NB4 (cell line): Measurements from ENCODE around the gene DRC7.
"Not testable (repeated sequence)": the region's sequence is repeated elsewhere in the genome, so short reads cannot be mapped to it uniquely, and the experiment has no call there.

Experiments used
- DNase-seq: peaks from one replicate; pipeline ENCODE4 v3.0.0; 2010; ENCODE audit warnings: low read depth
- H3K4me3 ChIP-seq: one replicate; pipeline ENCODE4 v1.5.1; 2011; ENCODE audit warnings: mild to moderate bottlenecking, low read depth, low read length, moderate library complexity
- MYC ChIP-seq: IDR thresholded peaks from 2 replicates; pipeline ENCODE4 v1.6.1; 2011; ENCODE audit warnings: low read depth, low read length
- POLR2A ChIP-seq: IDR thresholded peaks from 2 replicates; pipeline ENCODE4 v1.6.1; 2011; ENCODE audit warnings: mild to moderate bottlenecking; ENCODE audit not compliant: insufficient read length; ENCODE audit errors: extremely low read depth
- TF ChIP-seq, protein P1 (sequence below): IDR thresholded peaks from one replicate; pipeline ENCODE4 v1.5.1; 2012; ENCODE audit warnings: low read depth, low read length
- TF ChIP-seq, protein P2 (sequence below): IDR thresholded peaks from 2 replicates; pipeline ENCODE4 v1.6.1; 2011; ENCODE audit warnings: low read depth, low read length

Gene DRC7

DNA sequence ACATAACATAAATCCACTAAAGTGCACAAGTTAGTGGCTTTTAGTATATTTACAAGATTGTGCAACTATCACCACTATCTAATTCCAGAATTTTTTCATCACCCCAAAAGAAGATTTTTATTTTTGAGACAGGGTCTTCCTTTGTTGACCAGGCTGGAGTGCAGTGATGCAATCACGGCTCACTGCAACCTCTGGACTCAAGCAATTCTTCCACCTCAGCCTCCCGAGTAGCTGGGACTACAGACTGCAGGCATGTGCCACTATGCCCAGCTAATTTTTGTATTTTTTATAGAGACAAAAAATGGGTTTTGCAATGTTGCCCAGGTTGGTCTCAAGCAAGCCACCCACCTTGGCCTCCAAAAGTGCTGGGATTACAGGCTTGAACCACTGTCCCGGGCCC, 15.1 kb downstream of the DRC7 start:
- DNase-seq, result no peak
- no peak overlapping the region for H3K4me3 ChIP-seq
- TF ChIP-seq, protein P1, sequence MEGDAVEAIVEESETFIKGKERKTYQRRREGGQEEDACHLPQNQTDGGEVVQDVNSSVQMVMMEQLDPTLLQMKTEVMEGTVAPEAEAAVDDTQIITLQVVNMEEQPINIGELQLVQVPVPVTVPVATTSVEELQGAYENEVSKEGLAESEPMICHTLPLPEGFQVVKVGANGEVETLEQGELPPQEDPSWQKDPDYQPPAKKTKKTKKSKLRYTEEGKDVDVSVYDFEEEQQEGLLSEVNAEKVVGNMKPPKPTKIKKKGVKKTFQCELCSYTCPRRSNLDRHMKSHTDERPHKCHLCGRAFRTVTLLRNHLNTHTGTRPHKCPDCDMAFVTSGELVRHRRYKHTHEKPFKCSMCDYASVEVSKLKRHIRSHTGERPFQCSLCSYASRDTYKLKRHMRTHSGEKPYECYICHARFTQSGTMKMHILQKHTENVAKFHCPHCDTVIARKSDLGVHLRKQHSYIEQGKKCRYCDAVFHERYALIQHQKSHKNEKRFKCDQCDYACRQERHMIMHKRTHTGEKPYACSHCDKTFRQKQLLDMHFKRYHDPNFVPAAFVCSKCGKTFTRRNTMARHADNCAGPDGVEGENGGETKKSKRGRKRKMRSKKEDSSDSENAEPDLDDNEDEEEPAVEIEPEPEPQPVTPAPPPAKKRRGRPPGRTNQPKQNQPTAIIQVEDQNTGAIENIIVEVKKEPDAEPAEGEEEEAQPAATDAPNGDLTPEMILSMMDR, result no peak
- TF ChIP-seq, protein P2, sequence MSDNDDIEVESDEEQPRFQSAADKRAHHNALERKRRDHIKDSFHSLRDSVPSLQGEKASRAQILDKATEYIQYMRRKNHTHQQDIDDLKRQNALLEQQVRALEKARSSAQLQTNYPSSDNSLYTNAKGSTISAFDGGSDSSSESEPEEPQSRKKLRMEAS, result no peak
- TF ChIP-seq POLR2A (no peak), MYC (no peak)

DNA sequence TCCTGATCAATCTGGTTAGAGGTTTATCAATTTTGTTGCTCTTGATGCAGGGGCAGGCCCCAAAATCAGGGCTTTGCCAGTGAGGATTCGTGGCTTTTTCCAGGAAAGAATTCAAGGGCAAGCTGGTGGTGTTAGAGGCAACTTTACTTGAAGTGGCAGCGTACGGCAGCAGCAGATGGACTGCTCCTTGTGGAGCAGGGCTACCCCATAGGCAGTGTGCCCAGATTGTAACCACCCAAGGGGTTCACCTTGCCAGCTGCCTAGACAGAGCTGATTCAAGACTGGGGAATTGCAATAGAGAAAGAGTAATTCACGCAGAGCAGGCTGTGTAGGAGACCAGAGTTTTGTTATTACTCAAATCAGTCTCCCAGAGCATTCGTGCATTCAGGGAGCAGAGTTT, 16.7 kb downstream of the DRC7 start:
- TF ChIP-seq, protein P1, result no peak
- TF ChIP-seq, protein P2, result no peak
- TF ChIP-seq POLR2A (no peak), MYC (no peak)
- no peak overlapping the region for H3K4me3 ChIP-seq
- no peak for DNase-seq

DNA sequence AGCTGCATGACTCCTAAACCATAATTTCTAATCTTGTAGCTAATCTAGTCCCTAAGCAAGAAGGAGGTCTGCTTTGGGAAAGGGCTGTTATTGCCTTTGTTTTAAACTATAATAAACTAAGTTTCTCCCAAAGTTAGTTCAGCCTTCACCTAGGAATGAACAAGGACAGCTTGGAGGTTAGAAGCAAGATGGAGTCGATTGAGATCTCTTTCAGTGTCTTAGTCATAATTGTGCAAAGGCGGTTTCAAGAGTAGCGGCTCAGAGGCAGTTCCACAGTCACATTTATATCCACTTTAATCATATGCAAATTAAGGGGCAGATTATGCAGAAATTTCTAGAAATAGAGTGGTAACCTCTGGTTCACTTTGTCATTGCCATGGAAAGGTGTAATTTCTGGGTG, 17.4 kb downstream of the DRC7 start:
- no peak overlapping the region for H3K4me3 ChIP-seq
- TF ChIP-seq POLR2A (no peak), MYC (no peak)
- TF ChIP-seq, protein P1, result no peak
- TF ChIP-seq, protein P2, result no peak
- no peak for DNase-seq

DNA sequence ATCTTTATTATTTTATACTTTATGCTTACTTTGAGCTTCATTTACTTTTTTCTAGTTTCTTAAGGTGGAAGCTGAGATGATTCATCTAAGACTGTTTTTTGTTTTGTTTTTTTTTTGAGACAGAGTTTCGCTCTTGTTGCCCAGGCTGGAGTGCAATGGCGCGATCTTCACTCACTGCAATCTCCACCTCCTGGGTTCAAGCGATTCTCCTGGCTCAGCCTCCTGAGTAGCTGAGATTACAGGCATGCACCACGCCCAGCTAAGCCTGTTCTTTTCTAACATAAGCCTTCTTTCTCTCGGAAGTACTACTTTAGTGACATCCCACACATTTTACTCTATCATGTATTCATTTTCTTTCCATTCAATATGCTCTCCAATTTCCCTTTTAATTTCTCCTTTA, 18.0 kb downstream of the DRC7 start:
- DNase-seq, result not testable (repeated sequence)

DNA sequence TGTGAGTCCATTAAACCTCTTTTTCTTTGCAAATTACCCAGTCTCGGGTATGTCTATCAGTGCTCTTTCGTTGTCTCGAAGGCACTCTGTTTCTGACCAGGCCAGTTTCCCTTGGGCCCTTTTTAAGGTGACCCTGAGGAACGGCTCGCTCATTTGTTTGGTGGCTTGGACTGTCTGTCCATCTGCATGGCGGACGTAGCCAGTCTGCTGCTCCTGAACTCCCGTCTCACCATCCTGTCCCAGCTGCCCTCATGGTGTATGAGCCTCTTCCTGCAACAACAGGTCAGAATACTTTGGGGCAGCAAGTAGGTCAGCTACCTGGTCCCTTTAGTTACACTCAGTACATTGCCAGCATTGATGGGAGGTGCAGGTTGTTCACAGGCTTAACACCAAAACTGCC, 19.0 kb downstream of the DRC7 start:
- no peak for DNase-seq
- no peak overlapping the region for H3K4me3 ChIP-seq
- TF ChIP-seq POLR2A, result no peak
- TF ChIP-seq, protein P2, result no peak
- no peak for TF ChIP-seq MYC
- TF ChIP-seq, protein P1, result no peak

More for the DNA sequence above, 18.0 kb downstream of the DRC7 start:
- not testable (repeated sequence) for H3K4me3 ChIP-seq

DNA sequence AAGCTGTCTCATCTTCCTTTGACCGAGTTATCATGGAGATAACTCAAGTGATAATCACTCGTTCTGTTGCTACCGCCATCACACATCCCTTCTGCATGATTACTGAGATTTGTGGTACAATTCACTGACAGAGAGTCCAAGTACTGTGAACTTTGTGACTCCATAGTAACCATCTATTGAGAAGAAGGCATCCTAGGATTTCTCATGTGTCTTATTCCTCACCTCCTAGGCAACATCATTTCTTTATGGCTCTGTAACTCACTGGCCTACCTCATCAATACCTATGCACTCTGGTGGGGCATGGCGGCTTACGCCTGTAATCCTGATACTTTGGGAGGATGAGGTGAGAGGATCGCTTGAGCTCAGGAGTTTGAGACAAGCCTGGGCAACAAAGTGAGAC, 19.4 kb downstream of the DRC7 start:
- no peak overlapping the region for H3K4me3 ChIP-seq
- DNase-seq, result no peak
- TF ChIP-seq, protein P2, result no peak
- TF ChIP-seq, protein P1, result no peak
- no peak for TF ChIP-seq POLR2A
- TF ChIP-seq MYC, result no peak
